HepG2 (cell line): ENCODE data around the gene TSPAN18. TPM values are rescaled to one million over a fixed set of nuclear protein-coding genes. Genes with fewer than 3 reads are reported as not detected.

Experiments used
- ATAC-seq: fragments of 200-7000 bp; cut with Tn5 transposase; 3 replicates; pipeline ENCODE4 v1.9.1; 2020; ENCODE audit warnings: mild to moderate bottlenecking, moderate library complexity
- BruUV-seq: library from RNA; stranded (reverse); fragments of 400-500 nt; replicated peaks from 2 replicates; lab custom pipeline; 2021; lab: Mats Ljungman, UMichigan
- CTCF ChIA-PET: fragments of 300-600 bp; formaldehyde crosslinking; extraction: SDS; loops from one replicate; lab custom pipeline; 2021; ENCODE audit warnings: low total read pairs, inconsistent platforms, low intra/inter-chr PET ratio; lab: Yijun Ruan, JAX
- POLR2A ChIA-PET: fragments of 350-600 bp; sonication (Branson Sonifier 250); formaldehyde crosslinking; loops from one replicate; lab custom pipeline; 2020; ENCODE audit warnings: antibody characterized with exemption, inconsistent platforms; lab: Yijun Ruan, JAX
- DNase-seq: peaks from one replicate; pipeline ENCODE4 v3.0.0-alpha.2; 2015; ENCODE audit warnings: low spot score
- FAIRE-seq: peaks from 3 replicates; lab custom pipeline; 2011; peaks lifted over from hg19 to GRCh38; lab: Jason Lieb, UNC
- H2AFZ ChIP-seq: one replicate; pipeline ENCODE4 v1.6.1; 2011; ENCODE audit warnings: low read length, inconsistent platforms
- H3K27ac ChIP-seq: fragments of 300-600 bp; 3 replicates; pipeline ENCODE4 v1.8.0; 2011; ENCODE audit warnings: mixed run types, mild to moderate bottlenecking, mixed read lengths, low read length, inconsistent platforms; ENCODE audit not compliant: insufficient read depth; ENCODE audit errors: extremely low read length
- H3K27me3 ChIP-seq, 2 experiments: fragments of 200-600 bp in 1 of 2; 2 replicates in 1 of 2; 3 replicates in 1 of 2; pipeline versions ENCODE4 v1.6.0 to v1.8.0; 2011; ENCODE audit warnings: low read length in 2 of 2, mild to moderate bottlenecking in 2 of 2, moderate library complexity in 2 of 2, inconsistent platforms in 1 of 2; ENCODE audit not compliant: insufficient read depth in 2 of 2, control insufficient read depth in 1 of 2
- H3K36me3 ChIP-seq, 2 experiments: fragments of 200-600 bp in 1 of 2; replicated peaks in 1 of 2; 2 replicates in 1 of 2; 3 replicates in 1 of 2; pipeline versions ENCODE4 v1.5.1 to v1.8.0; 2011; ENCODE audit warnings: low read length in 2 of 2, inconsistent platforms in 1 of 2; ENCODE audit not compliant: insufficient read depth in 2 of 2, control insufficient read depth in 1 of 2
- H3K4me1 ChIP-seq: 2 replicates; pipeline ENCODE4 v1.5.1; 2012; ENCODE audit warnings: low read length, inconsistent platforms; ENCODE audit not compliant: insufficient read depth
- H3K4me2 ChIP-seq: 2 replicates; pipeline ENCODE4 v1.6.0; 2011; ENCODE audit warnings: low read depth, low read length, inconsistent platforms
- H3K4me3 ChIP-seq, 3 experiments: fragments of 200-600 bp in 1 of 3; sonication (generic), shearing (Covaris generic) in 1 of 3; replicated peaks in 1 of 3; 2 replicates each; pipeline ENCODE4 v1.5.1; 2011 to 2016; ENCODE audit warnings: low read length in 3 of 3, inconsistent platforms in 2 of 3, low read depth in 2 of 3, mild to moderate bottlenecking in 2 of 3, control low read depth in 1 of 3, mixed read lengths in 1 of 3; ENCODE audit not compliant: insufficient read depth in 1 of 3
- H3K79me2 ChIP-seq: one replicate; pipeline ENCODE4 v1.6.1; 2011; ENCODE audit warnings: low read length, inconsistent platforms; ENCODE audit not compliant: insufficient read depth
- H3K9ac ChIP-seq: 2 replicates; pipeline ENCODE4 v1.6.0; 2011; ENCODE audit warnings: mild to moderate bottlenecking, low read depth, low read length, inconsistent platforms; ENCODE audit not compliant: insufficient read depth
- H3K9me3 ChIP-seq: 2 replicates; pipeline ENCODE4 v1.5.1; 2012; ENCODE audit warnings: mild to moderate bottlenecking, low read length
- H4K20me1 ChIP-seq: 2 replicates; pipeline ENCODE4 v1.6.0; 2011; ENCODE audit warnings: inconsistent platforms, mild to moderate bottlenecking, low read length, moderate library complexity; ENCODE audit not compliant: insufficient read depth
- FOXO1 ChIP-seq: sonication (generic); formaldehyde crosslinking; IDR thresholded peaks from 2 replicates; pipeline ENCODE4 v1.4.0; 2020; ENCODE audit warnings: missing genetic modification reagents
- IKZF1 ChIP-seq: fragments of 450-650 bp; IDR thresholded peaks from 2 replicates; pipeline ENCODE4 v1.7.1; 2016
- KDM3A ChIP-seq: IDR thresholded peaks from 2 replicates; pipeline ENCODE4 v1.6.1; 2018; ENCODE audit warnings: low read depth, missing compliant biosample characterization
- KLF9 ChIP-seq: IDR thresholded peaks from 2 replicates; pipeline ENCODE4 v1.6.1; 2016; ENCODE audit warnings: low read depth
- RAD21 ChIP-seq: fragments of 450-650 bp; formaldehyde crosslinking; IDR thresholded peaks from 2 replicates; pipeline ENCODE4 v1.5.0; 2020; ENCODE audit warnings: mild to moderate bottlenecking
- SMC3 ChIP-seq: IDR thresholded peaks from 2 replicates; pipeline ENCODE4 v1.6.1; 2011; ENCODE audit warnings: low read length, improper control_type of control experiment
- SNAI1 ChIP-seq: sonication (generic); formaldehyde crosslinking; IDR thresholded peaks from 2 replicates; pipeline ENCODE4 v1.5.0; 2020; ENCODE audit warnings: mild to moderate bottlenecking, missing genetic modification reagents, borderline replicate concordance
- SP2 ChIP-seq: sonication (generic); formaldehyde crosslinking; IDR thresholded peaks from 2 replicates; pipeline ENCODE4 v1.5.1; 2020; ENCODE audit warnings: mild to moderate bottlenecking, missing genetic modification reagents
- XRCC5 ChIP-seq: fragments of 200-400 bp; formaldehyde crosslinking; optimal IDR thresholded peaks from 2 replicates; pipeline ENCODE3; 2017; ENCODE audit warnings: mild to moderate bottlenecking, low read length
- ZKSCAN8 ChIP-seq: IDR thresholded peaks from 2 replicates; pipeline ENCODE4 v1.6.1; 2016; ENCODE audit warnings: borderline replicate concordance, missing genetic modification reagents, missing compliant biosample characterization
- ZMAT3 ChIP-seq: sonication (generic); formaldehyde crosslinking; conservative IDR thresholded peaks from 2 replicates; pipeline ENCODE4 v1.7.0; 2021; ENCODE audit warnings: missing genetic modification reagents
- ZNF556 ChIP-seq: sonication (generic); formaldehyde crosslinking; IDR thresholded peaks from 2 replicates; pipeline ENCODE4 v1.4.0; 2020; ENCODE audit warnings: mild to moderate bottlenecking, missing genetic modification reagents, borderline replicate concordance
- ZNF644 ChIP-seq: IDR thresholded peaks from 2 replicates; pipeline ENCODE4 v1.6.1; 2016; ENCODE audit warnings: low read depth
- ZNF724P ChIP-seq: sonication (generic); formaldehyde crosslinking; IDR thresholded peaks from 2 replicates; pipeline ENCODE4 v1.8.0; 2022; ENCODE audit warnings: missing genetic modification reagents, borderline replicate concordance
- WGBS: methylation state at CpG from one replicate; pipeline ENCODE4 v1.1.6; 2017; ENCODE audit warnings: low lambda C conversion rate; 5-methylcytosine and 5-hydroxymethylcytosine counted together
- in situ Hi-C: cut with HindIII; loops from 2 replicates; pipeline ENCODE4 v1.10.0; 2017; ENCODE audit warnings: low pct_unique_long_range_greater_than_20kb; ENCODE audit not compliant: extremely low pct_ligation_motif_present
- intact Hi-C: fragments of 100-400 bp; cut with micrococcal nuclease; formaldehyde crosslinking; loops from one replicate; pipeline ENCODE4 v1.10.0; 2022; ENCODE audit not compliant: unreplicated experiment
- polyA plus RNA-seq, 8 experiments: library from polyadenylated mRNA; depleted of rRNA in 3 of 8; stranded (reverse) in 7 of 8; unstranded in 1 of 8; fragments of >200 nt; fragmentation: Illumina TruSeq in 4 of 8; extraction: Trizol in 4 of 8; gene quantifications; 2 replicates each; pipeline versions ENCODE4 v1.2.1 to v1.2.3, GENCODE V29; 2011 to 2016; ENCODE audit warnings: low read depth in 4 of 8, missing spikeins in 1 of 8, mixed read lengths in 1 of 8; ENCODE audit not compliant: insufficient read depth in 1 of 8
- total RNA-seq, 5 experiments: library from RNA; depleted of rRNA; stranded (reverse); fragments of >200 nt; fragmentation: Illumina TruSeq; extraction: Trizol; gene quantifications; 2 replicates each; pipeline ENCODE4 v1.2.3, GENCODE V29; 2016; ENCODE audit warnings: low read depth in 1 of 5
- TF ChIP-seq, protein P1 (sequence below): sonication (generic); formaldehyde crosslinking; IDR thresholded peaks from 2 replicates; pipeline ENCODE4 v1.4.0; 2020; ENCODE audit warnings: missing genetic modification reagents
- TF ChIP-seq, protein P2 (sequence below): sonication (generic); formaldehyde crosslinking; IDR thresholded peaks from 2 replicates; pipeline ENCODE4 v1.5.1; 2020; ENCODE audit warnings: mild to moderate bottlenecking, missing genetic modification reagents, moderate library complexity

Gene TSPAN18
- total and polyA plus RNA-seq, 2 of the 13 experiments (the other 11 are each of a cell fraction or from before 2014, with no cell fraction given): not detected

DNA sequence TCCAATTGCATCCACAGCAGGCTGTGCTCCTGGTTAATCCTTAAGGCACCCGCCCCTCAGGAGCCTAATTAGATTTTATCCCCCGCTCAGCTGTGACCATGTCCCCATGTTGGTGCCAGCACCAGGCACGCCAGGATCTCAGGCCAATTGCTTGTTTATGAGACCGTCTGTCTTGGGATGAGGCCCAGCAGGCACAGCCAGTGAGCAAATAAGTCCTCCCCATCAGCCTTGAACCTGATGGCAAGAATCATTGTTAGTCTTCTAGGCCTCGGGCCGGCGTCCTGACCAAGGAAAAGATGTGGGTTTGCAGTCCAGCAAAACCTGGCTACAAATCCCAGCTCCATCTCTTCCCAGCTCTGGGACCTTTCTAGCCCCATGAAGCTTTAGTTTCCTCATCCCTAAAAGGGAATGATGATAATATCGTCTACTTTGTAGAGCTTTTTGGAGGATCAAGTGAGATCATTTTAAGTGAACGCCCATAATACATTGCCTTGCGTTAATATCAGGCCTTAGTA is 166.6 kb downstream of the TSPAN18 start (continued):
- TF ChIP-seq ZMAT3 (no peak), IKZF1 (no peak), ZNF644 (CRISPR knock-in tag) (no peak)
- TF ChIP-seq, all 625 proteins: peak for 0

DNA sequence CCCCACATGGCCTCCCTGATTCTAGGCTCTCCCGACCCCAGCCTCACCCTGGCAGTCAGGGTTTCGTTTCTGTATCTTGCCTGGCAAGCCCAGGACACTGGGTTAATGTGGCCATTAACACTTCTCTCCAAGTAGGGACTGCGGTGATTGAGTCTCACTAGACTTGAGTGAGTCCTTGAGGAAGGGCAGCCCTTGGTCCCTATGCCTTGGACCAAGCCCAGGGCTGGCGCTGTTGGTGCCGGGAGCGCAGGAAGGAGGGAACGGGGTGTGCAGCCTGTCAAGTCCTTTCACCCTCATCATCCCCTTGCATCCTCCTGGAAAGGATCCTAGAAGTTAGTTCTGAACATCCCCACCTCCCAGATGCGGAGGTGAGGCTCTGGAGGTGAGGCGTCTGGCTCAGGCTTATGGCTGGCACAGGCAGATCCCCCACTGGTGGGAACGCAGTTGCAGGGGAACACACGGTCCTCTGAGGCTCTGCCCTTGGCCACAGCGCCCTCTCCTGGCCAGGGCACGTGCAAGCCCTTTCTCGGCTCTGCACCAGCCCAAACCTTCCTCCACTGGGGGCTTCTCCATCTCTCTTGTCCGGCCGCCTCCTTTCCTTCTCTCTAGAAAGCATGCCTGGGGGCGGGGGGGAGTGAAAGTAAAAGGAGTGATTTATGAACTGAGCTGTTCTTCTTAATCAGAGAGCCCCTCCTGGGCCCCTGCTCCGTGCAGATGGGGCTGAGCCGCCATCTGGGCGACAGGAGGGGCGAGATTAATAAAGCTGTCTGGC is 167.3 kb downstream of the TSPAN18 start:
- H3K9me3 ChIP-seq: no peaks in the 10 kb centered on the region
- FAIRE-seq: no peak
- peak; percentile 24 for DNase-seq
- ChIA-PET CTCF (interaction anchor here (1.6 kb wide), 1 partner anchor 273 kb away, joined by 7 read pairs; no protein-coding TSS in a partner anchor), POLR2A (no interaction called here)
- H2AFZ ChIP-seq: no peak overlapping the region
- peaks cover 0 to 1% of the 10 kb centered on the region in 2 experiments; a peak in 1 of 5 replicates for H3K27me3 ChIP-seq
- no TSS peak for BruUV-seq
- no peak overlapping the region for H3K9ac ChIP-seq
- intact Hi-C loops: loop anchor here (1.0 kb wide), 1 partner anchor 273 kb away; no protein-coding TSS in a partner anchor
- no peaks in the 10 kb centered on the region for H4K20me1 ChIP-seq
- WGBS: 20% methylated on average over 13 of the region's 21 CpGs
- no peaks in the 10 kb centered on the region for H3K79me2 ChIP-seq
- H3K4me2 ChIP-seq: no peak overlapping the region
- H3K27ac ChIP-seq: no peak overlapping the region
- H3K4me1 ChIP-seq: no peaks in the 10 kb centered on the region
- H3K36me3 ChIP-seq: no peaks in the 10 kb centered on the region
- no peak overlapping the region for H3K4me3 ChIP-seq
- in situ Hi-C loops: loop anchor here (5.0 to 25.0 kb wide), 2 partner anchors 167 to 582 kb away; partner anchors contain the start of genes ALX4 and TSPAN18
- ATAC-seq: peak; percentile 96
- TF ChIP-seq SMC3 (peak; percentile 16; the same call in 1 of the 2 replicates), KDM3A (CRISPR knock-in tag) (no peak), ZKSCAN8 (CRISPR knock-in tag) (no peak), SNAI1 (CRISPR knock-in tag) (no peak), ZNF556 (no peak), FOXO1 (CRISPR knock-in tag) (no peak), ZNF724P (CRISPR knock-in tag) (no peak), SP2 (CRISPR knock-in tag) (0 out of 2 replicates have a peak, but pooled peaks have one; percentile 18), KLF9 (CRISPR knock-in tag) (no peak), RAD21 (peak; percentile 70; the same call in 1 of the 2 replicates), XRCC5 (peak; percentile 40)
- TF ChIP-seq, protein P1, sequence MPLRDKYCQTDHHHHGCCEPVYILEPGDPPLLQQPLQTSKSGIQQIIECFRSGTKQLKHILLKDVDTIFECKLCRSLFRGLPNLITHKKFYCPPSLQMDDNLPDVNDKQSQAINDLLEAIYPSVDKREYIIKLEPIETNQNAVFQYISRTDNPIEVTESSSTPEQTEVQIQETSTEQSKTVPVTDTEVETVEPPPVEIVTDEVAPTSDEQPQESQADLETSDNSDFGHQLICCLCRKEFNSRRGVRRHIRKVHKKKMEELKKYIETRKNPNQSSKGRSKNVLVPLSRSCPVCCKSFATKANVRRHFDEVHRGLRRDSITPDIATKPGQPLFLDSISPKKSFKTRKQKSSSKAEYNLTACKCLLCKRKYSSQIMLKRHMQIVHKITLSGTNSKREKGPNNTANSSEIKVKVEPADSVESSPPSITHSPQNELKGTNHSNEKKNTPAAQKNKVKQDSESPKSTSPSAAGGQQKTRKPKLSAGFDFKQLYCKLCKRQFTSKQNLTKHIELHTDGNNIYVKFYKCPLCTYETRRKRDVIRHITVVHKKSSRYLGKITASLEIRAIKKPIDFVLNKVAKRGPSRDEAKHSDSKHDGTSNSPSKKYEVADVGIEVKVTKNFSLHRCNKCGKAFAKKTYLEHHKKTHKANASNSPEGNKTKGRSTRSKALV (CRISPR knock-in tag): no peak
- TF ChIP-seq, protein P2, sequence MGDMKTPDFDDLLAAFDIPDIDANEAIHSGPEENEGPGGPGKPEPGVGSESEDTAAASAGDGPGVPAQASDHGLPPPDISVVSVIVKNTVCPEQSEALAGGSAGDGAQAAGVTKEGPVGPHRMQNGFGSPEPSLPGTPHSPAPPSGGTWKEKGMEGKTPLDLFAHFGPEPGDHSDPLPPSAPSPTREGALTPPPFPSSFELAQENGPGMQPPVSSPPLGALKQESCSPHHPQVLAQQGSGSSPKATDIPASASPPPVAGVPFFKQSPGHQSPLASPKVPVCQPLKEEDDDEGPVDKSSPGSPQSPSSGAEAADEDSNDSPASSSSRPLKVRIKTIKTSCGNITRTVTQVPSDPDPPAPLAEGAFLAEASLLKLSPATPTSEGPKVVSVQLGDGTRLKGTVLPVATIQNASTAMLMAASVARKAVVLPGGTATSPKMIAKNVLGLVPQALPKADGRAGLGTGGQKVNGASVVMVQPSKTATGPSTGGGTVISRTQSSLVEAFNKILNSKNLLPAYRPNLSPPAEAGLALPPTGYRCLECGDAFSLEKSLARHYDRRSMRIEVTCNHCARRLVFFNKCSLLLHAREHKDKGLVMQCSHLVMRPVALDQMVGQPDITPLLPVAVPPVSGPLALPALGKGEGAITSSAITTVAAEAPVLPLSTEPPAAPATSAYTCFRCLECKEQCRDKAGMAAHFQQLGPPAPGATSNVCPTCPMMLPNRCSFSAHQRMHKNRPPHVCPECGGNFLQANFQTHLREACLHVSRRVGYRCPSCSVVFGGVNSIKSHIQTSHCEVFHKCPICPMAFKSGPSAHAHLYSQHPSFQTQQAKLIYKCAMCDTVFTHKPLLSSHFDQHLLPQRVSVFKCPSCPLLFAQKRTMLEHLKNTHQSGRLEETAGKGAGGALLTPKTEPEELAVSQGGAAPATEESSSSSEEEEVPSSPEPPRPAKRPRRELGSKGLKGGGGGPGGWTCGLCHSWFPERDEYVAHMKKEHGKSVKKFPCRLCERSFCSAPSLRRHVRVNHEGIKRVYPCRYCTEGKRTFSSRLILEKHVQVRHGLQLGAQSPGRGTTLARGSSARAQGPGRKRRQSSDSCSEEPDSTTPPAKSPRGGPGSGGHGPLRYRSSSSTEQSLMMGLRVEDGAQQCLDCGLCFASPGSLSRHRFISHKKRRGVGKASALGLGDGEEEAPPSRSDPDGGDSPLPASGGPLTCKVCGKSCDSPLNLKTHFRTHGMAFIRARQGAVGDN (CRISPR knock-in tag): peak; percentile 23; the same call in 1 of the 2 replicates
